Parathyroid adenoma (tissue), 2 donors: Measurements from ENCODE around the gene CALHM1.

Experiments used
- H2AFZ ChIP-seq: fragments of 300-600 bp; sonication (generic); one replicate; pipeline ENCODE4 v1.7.0; 2017; ENCODE audit warnings: antibody characterized with exemption, mild to moderate bottlenecking
- H3K27ac ChIP-seq: fragments of 300-600 bp; sonication (generic); one replicate; pipeline ENCODE4 v1.7.0; 2017
- H3K27me3 ChIP-seq: fragments of 300-600 bp; sonication (generic); one replicate; pipeline ENCODE4 v1.7.0; 2017; ENCODE audit warnings: low read length; ENCODE audit not compliant: control insufficient read depth, insufficient read depth
- H3K36me3 ChIP-seq: fragments of 300-600 bp; sonication (generic); one replicate; pipeline ENCODE4 v1.7.0; 2017; ENCODE audit warnings: low read length; ENCODE audit not compliant: control insufficient read depth, insufficient read depth
- H3K4me1 ChIP-seq: fragments of 300-600 bp; sonication (generic); one replicate; pipeline ENCODE4 v1.7.0; 2017; ENCODE audit warnings: control low read depth
- H3K4me2 ChIP-seq: fragments of 300-600 bp; sonication (generic); one replicate; pipeline ENCODE4 v1.7.0; 2017; ENCODE audit warnings: low read length
- H3K4me3 ChIP-seq: fragments of 300-600 bp; sonication (generic); one replicate; pipeline ENCODE4 v1.7.0; 2017; ENCODE audit warnings: low read depth, low read length
- H3K79me2 ChIP-seq: fragments of 300-600 bp; sonication (generic); one replicate; pipeline ENCODE4 v1.7.0; 2017; ENCODE audit warnings: control low read depth
- H3K9ac ChIP-seq: fragments of 300-600 bp; sonication (generic); one replicate; pipeline ENCODE4 v1.7.0; 2017; ENCODE audit warnings: mild to moderate bottlenecking
- H3K9me3 ChIP-seq: fragments of 300-600 bp; sonication (generic); one replicate; pipeline ENCODE4 v1.7.0; 2017; ENCODE audit warnings: low read length; ENCODE audit not compliant: control insufficient read depth
- CTCF ChIP-seq: fragments of 300-600 bp; sonication (generic); IDR thresholded peaks from one replicate; pipeline ENCODE4 v1.7.0; 2017; ENCODE audit warnings: antibody characterized with exemption, mild to moderate bottlenecking
- donor health status: primary hyperparathyroidism.

The CALHM1 gene

GRCh38 chr10:103449208-103450144 is 9.2 kb downstream of the CALHM1 start:
- Histone ChIP-seq H3K4me3 (no peak overlapping the region), H3K4me2 (no peak overlapping the region), H3K9me3 (no peaks in the 10 kb centered on the region), H3K27ac (peak overlapping the region; percentile 7), H3K79me2 (no peaks in the 10 kb centered on the region), H3K4me1 (peaks cover 7% of the 10 kb centered on the region), H3K9ac (no peak overlapping the region), H3K27me3 (no peaks in the 10 kb centered on the region), H2AFZ (no peak overlapping the region), H3K36me3 (no peaks in the 10 kb centered on the region)
- TF ChIP-seq CTCF = no peak

GRCh38 chr10:103448746-103449145 is 10.0 kb downstream of the CALHM1 start:
- Histone ChIP-seq H3K27me3 (no peaks in the 10 kb centered on the region), H3K9ac (no peak overlapping the region), H3K4me1 (peaks cover 7% of the 10 kb centered on the region), H3K36me3 (no peaks in the 10 kb centered on the region), H3K9me3 (no peaks in the 10 kb centered on the region), H3K79me2 (no peaks in the 10 kb centered on the region), H3K27ac (no peak overlapping the region), H3K4me3 (no peak overlapping the region), H2AFZ (no peak overlapping the region), H3K4me2 (no peak overlapping the region)
- no peak for TF ChIP-seq CTCF

- Histone ChIP-seq H3K27ac (no peak overlapping the region), H3K4me1 (no peaks in the 10 kb centered on the region), H3K4me2 (no peak overlapping the region), H3K9ac (no peak overlapping the region), H2AFZ (no peak overlapping the region), H3K4me3 (no peak overlapping the region), H3K27me3 (no peaks in the 10 kb centered on the region), H3K36me3 (no peaks in the 10 kb centered on the region), H3K9me3 (no peaks in the 10 kb centered on the region), H3K79me2 (no peaks in the 10 kb centered on the region)
- TF ChIP-seq CTCF = no peak
These were observed 11.5 kb downstream of the CALHM1 start for GRCh38 chr10:103447187-103447586.

- H3K9ac ChIP-seq = no peak overlapping the region
- H3K4me3 ChIP-seq = no peak overlapping the region
- H3K9me3 ChIP-seq = no peaks in the 10 kb centered on the region
- no peaks in the 10 kb centered on the region for H3K4me1 ChIP-seq
- H2AFZ ChIP-seq = no peak overlapping the region
- H3K4me2 ChIP-seq = no peak overlapping the region
- H3K79me2 ChIP-seq = no peaks in the 10 kb centered on the region
- no peaks in the 10 kb centered on the region for H3K36me3 ChIP-seq
- TF ChIP-seq CTCF = no peak
- peak overlapping the region; percentile 74 for H3K27ac ChIP-seq
- H3K27me3 ChIP-seq = no peaks in the 10 kb centered on the region
These were observed 12.7 kb downstream of the CALHM1 start for GRCh38 chr10:103445767-103446567.
